Vein endothelial cell (primary cell): ENCODE data around the gene EGR2. TPM values are rescaled to one million over a fixed set of nuclear protein-coding genes. Genes with fewer than 3 reads are reported as not detected.

Experiments used
- total RNA-seq: library from RNA; depleted of rRNA; stranded (reverse); fragments of >200 nt; gene quantifications from 2 replicates; pipeline ENCODE4 v1.2.3, GENCODE V29; 2012

EGR2 gene
- 0.10 and 0.33 TPM in 2 replicates for total RNA-seq

DNA sequence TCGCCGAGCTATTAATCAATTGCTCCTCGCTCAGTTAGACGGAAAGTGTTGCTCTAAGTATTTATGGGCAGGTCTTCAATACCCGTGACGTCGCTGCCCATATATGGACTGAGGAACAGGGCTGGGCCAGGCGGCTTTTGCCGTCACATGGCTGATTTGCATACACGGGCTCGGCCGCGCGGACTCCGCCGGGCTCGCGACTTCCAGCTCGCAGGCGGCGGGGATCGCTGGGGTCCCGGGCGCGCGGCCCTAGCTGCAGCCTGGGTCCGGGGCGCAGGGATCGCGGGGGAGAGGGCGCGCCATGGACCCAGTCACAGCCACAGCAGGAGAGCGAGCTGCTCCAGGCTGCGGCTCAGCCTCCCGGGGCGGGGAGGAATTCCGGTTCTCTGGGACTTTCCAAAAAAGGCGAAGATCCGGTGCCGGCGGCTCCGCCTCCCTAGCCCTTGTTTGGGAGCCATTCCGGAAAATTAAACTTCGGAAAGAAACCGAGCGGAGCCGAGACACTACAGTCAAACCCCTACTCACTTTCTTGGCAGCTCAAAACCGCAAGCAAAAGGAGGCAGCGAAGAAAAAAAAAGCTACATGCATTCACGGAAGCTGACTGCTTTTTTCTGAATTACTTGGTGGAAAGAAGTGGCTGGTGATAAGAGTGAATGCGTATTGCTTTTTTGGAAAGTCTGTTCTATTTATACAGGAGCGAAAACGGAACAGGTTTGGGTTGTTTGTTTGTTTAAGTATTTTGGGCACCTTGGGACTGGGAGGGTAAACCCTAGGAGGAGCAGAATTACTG lies at the start of gene EGR2:
EGR2 (minus strand) TSS at position 36 of the 790 bp plus-strand sequence. CDS start 337 bp downstream, outside the sequence.

DNA sequence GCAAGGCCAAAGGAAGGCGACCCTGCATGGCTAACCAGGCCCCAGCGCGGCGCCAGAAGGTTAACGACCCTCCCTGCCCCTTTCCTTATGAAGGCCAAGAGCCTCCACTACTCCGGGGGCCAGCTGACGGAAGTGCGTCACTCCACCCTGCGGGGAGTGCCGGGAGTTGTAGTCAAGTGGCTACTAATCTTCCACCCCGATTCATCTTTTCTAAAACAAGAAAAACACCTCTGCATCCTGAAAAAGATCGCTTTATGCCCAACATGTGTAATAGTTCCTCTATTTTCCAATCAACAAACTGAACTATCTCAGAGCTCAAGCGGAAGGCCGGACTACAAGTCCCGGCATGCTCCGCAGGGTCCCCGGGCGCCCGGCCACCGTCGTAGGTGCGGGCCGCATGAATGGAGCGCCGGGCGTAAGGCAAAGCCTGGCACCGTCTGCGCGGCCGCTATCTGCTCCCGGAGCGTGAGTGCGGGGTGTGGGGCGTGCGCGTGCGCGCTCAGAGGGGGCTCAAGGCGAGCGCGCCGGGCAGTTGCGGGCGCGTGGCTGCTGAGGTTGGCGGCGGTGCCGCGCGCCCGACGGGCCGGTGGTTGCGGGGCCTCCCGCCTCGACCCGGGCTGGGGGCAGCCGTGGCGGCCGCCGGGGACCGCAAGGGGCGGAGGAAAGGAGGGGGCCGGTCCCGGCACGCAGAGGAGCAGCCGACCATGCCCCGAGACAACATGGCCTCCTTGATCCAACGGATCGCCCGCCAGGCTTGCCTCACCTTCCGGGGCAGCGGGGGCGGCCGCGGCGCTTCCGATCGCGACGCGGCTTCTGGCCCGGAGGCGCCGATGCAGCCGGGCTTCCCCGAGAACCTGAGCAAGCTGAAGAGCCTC lies 11.6 kb downstream of the EGR2 start, which contains the start of gene ADO:
ADO (plus strand) TSS at position 365 of the 875 bp plus-strand sequence; CDS start at position 705, 340 bp downstream.

Other genes with a start within 250 kb of the EGR2 start
- 18.2 and 20.3 TPM in 2 replicates for gene ADO, start 11.6 kb downstream of the EGR2 start, total RNA-seq